Left ventricle myocardium inferior (tissue), 1 donor: ENCODE data around the gene CFAP61. TPM values are rescaled to one million over a fixed set of nuclear protein-coding genes. Genes with fewer than 3 reads are reported as not detected.
A peak's percentile ranks its signal among the peaks of the same experiment; 100 is the strongest.

Source experiments
- DNase-seq: peaks from one replicate; pipeline ENCODE4 v3.0.0-alpha.2; 2020
- H3K27ac ChIP-seq: fragments of 200-600 bp; replicated peaks from 2 replicates; pipeline ENCODE4 v1.8.0; 2021
- H3K27me3 ChIP-seq: fragments of 200-600 bp; 2 replicates; pipeline ENCODE4 v1.8.0; 2021; ENCODE audit warnings: low read depth
- H3K36me3 ChIP-seq: fragments of 200-600 bp; 2 replicates; pipeline ENCODE4 v1.8.0; 2021
- H3K4me1 ChIP-seq: fragments of 200-600 bp; 2 replicates; pipeline ENCODE4 v1.8.0; 2021
- H3K4me3 ChIP-seq: fragments of 200-600 bp; 2 replicates; pipeline ENCODE4 v1.8.0; 2021; ENCODE audit warnings: mild to moderate bottlenecking, moderate library complexity
- H3K9me3 ChIP-seq: fragments of 200-600 bp; replicated peaks from 2 replicates; pipeline ENCODE4 v1.8.0; 2021
- CTCF ChIP-seq: fragments of 200-600 bp; IDR thresholded peaks from 2 replicates; pipeline ENCODE4 v1.8.0; 2021; ENCODE audit warnings: antibody characterized with exemption, mild to moderate bottlenecking, borderline replicate concordance
- intact Hi-C: fragments of 100-400 bp; cut with micrococcal nuclease; formaldehyde crosslinking; loops from one replicate; pipeline ENCODE4 v1.11.0; 2022
- total RNA-seq: library from RNA; stranded (reverse); fragmentation: NEBNext Ultra II Directional; extraction: Animal tissue kit (Norgen Biotek cat#: 25700); gene quantifications from one replicate; pipeline ENCODE4 v1.2.1, GENCODE V29; 2021
- donor health status: DM: no; HTN: yes; CAD: no; lungs with severe emphysema.

The CFAP61 gene
- total RNA-seq, 1 donor from 2014 or later: 54.8 TPM

GRCh38 chr20:20010639-20011500 is 41.5 kb upstream of the CFAP61 start:
- Histone ChIP-seq H3K4me3 (peak overlapping the region; percentile 9), H3K9me3 (no peaks in the 10 kb centered on the region), H3K36me3 (no peaks in the 10 kb centered on the region), H3K27me3 (no peaks in the 10 kb centered on the region), H3K27ac (peak overlapping the region; percentile 70), H3K4me1 (peaks cover 32% of the 10 kb centered on the region)
- no peak for DNase-seq
- intact Hi-C loops: no loop called here
- TF ChIP-seq CTCF: no peak

GRCh38 chr20:20012541-20012940 is 39.8 kb upstream of the CFAP61 start:
- Histone ChIP-seq H3K4me1 (peaks cover 43% of the 10 kb centered on the region), H3K27ac (no peak overlapping the region), H3K4me3 (no peak overlapping the region), H3K9me3 (no peaks in the 10 kb centered on the region), H3K36me3 (no peaks in the 10 kb centered on the region), H3K27me3 (no peaks in the 10 kb centered on the region)
- TF ChIP-seq CTCF: no peak
- intact Hi-C loops: no loop called here
- DNase-seq: no peak

GRCh38 chr20:20014659-20015058 is 37.7 kb upstream of the CFAP61 start:
- Histone ChIP-seq H3K4me1 (peaks cover 63% of the 10 kb centered on the region), H3K27ac (peak overlapping the region; percentile 68), H3K36me3 (no peaks in the 10 kb centered on the region), H3K27me3 (no peaks in the 10 kb centered on the region), H3K9me3 (no peaks in the 10 kb centered on the region), H3K4me3 (no peak overlapping the region)
- intact Hi-C loops: no loop called here
- no peak for DNase-seq
- TF ChIP-seq CTCF: no peak

- H3K36me3 ChIP-seq: no peaks in the 10 kb centered on the region
- H3K4me1 ChIP-seq: peaks cover 62% of the 10 kb centered on the region
- peak; percentile 94 for DNase-seq
- TF ChIP-seq CTCF: peak; percentile 87
- peak within 1 kb of the TSS; percentile 87 for H3K27ac ChIP-seq
- no peaks in the 10 kb centered on the region for H3K9me3 ChIP-seq
- peak within 1 kb of the TSS; percentile 85 for H3K4me3 ChIP-seq
- no peaks in the 10 kb centered on the region for H3K27me3 ChIP-seq
- intact Hi-C loops: no loop called here
Observed at GRCh38 chr20:20017001-20017843, 35.1 kb upstream of the CFAP61 start, which contains the start of gene NAA20. Gene NAA20 (plus strand): TSS chr20:20017362. CDS start chr20:20017397, 35 bp downstream.

GRCh38 chr20:20017844-20018185 is 34.5 kb upstream of the CFAP61 start:
- Histone ChIP-seq H3K4me1 (peaks cover 62% of the 10 kb centered on the region), H3K36me3 (peaks cover 5% of the 10 kb centered on the region), H3K27ac (peak overlapping the region; percentile 87), H3K9me3 (no peaks in the 10 kb centered on the region), H3K4me3 (peak overlapping the region; percentile 85), H3K27me3 (no peaks in the 10 kb centered on the region)
- TF ChIP-seq CTCF: no peak
- intact Hi-C loops: no loop called here
- no peak for DNase-seq
